ENCODE data around the gene FAM118B.

GRCh38 chr11:126195119-126195518 is 16.5 kb upstream of the FAM118B start:
- TF ChIP-seq CTCF (IDR thresholded peaks at IDR 0.05; ENCODE audit: poor library complexity): no peak
- no peak for TF ChIP-seq EZH2 (IDR thresholded peaks at IDR 0.05; ENCODE audit: borderline replicate concordance)
